Left kidney (tissue), 8 donors: ENCODE measurements around the gene SLCO1A2. TPM values are rescaled to one million over a fixed set of nuclear protein-coding genes. Genes with fewer than 3 reads are reported as not detected.
"Not testable (repeated sequence)": the region's sequence is repeated elsewhere in the genome, so short reads cannot be mapped to it uniquely, and the experiment has no call there.

ENCODE experiments used
- DNase-seq: peaks from one replicate; pipeline ENCODE4 v3.0.0-alpha.2; 2013
- long read RNA-seq, 8 donors: transcript quantifications; one replicate each; lab custom pipeline, GENCODE V29; 2026
- polyA plus RNA-seq: library from polyadenylated mRNA; unstranded; fragments of 120-200 nt; gene quantifications from one replicate; pipeline ENCODE4 v1.2.1, GENCODE V29; 2013; ENCODE audit not compliant: insufficient read length

The SLCO1A2 gene, protein sequence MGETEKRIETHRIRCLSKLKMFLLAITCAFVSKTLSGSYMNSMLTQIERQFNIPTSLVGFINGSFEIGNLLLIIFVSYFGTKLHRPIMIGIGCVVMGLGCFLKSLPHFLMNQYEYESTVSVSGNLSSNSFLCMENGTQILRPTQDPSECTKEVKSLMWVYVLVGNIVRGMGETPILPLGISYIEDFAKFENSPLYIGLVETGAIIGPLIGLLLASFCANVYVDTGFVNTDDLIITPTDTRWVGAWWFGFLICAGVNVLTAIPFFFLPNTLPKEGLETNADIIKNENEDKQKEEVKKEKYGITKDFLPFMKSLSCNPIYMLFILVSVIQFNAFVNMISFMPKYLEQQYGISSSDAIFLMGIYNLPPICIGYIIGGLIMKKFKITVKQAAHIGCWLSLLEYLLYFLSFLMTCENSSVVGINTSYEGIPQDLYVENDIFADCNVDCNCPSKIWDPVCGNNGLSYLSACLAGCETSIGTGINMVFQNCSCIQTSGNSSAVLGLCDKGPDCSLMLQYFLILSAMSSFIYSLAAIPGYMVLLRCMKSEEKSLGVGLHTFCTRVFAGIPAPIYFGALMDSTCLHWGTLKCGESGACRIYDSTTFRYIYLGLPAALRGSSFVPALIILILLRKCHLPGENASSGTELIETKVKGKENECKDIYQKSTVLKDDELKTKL
- 0.32 TPM for polyA plus RNA-seq
- long read RNA-seq, donor 1, result 0 reads
- long read RNA-seq, donor 2, result 0 reads
- long read RNA-seq, donor 3, result 0 reads
- long read RNA-seq, donor 4, result 0 reads
- long read RNA-seq, donor 5, result 0 reads
- long read RNA-seq, donor 6, result 0 reads
- long read RNA-seq, donor 7, result 0 reads
- long read RNA-seq, donor 8, result 0 reads

DNA sequence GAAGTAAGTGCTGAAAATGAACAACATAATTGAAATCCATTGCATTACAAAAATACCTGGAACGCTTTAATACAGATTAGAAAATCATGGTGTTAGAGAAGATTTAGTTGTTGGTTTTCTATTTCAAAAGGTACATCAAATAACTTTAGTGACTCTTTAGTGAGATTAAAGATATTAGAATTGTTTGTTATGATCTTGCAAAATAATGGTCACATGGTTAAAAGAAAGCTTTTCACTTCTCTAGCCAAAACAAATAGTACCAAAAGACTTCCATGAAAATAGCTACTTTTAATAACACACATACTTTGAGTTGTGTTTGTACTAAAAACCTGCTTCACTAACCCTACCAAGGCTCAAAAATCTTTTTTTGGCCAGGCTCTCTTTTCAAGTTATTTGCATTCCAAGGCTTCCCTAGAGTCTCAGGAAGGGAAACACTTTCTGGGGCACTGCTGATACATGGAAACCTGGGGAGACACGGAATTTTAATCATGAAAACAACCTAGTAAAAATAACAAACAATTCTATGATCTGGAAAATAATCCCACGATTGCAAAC is at the start of gene SLCO1A2:
Gene SLCO1A2 (minus strand): TSS at position 147 of the 555 bp plus-strand sequence. CDS start 270 bp downstream, outside the sequence.
- DNase-seq, result no peak

DNA sequence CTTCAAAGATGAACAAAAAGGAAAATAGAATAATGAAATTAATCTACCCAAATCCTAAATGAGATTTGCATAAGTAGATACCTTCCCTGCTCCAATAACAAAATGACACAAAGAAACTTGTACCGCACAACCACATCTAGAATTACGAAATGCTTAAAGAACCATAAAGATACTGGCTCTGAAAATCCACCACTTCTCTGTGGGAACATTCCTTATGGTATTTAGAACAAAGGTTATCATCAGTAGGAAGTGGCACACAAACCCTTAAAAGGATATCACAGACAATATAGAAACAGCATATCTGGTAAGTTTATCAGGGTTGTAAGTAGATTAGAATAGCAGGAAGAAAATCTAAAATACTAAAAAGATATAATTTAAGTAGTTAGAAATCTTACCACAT is 49.5 kb upstream of the SLCO1A2 start:
- DNase-seq, result no peak

- DNase-seq, result not testable (repeated sequence)
Observed at GRCh38 chr12:21381320-21381719, 46.6 kb upstream of the SLCO1A2 start.

GRCh38 chr12:21379218-21379617 is 44.5 kb upstream of the SLCO1A2 start:
- no peak for DNase-seq

DNA sequence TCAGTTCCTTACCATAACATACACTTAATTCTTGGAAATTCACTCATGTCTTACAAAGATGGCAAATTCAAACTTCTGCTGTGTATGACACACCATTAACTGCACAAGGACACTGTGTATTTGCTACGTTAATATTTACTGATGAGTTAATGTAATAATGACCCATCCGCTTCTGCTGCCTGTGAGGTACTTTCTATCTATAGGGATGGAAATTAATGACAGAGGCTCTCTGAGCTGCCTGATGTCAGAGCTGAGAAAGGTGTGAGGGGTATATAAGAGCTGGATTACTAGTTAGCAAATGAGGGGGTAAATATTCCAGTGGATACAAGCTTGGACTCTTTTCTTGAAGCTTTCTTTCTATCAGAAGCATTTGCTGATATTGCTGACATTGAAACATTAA is 37.9 kb upstream of the SLCO1A2 start, which contains the start of gene IAPP:
Gene IAPP (plus strand): TSS at position 301 of the 400 bp plus-strand sequence. CDS start 450 bp downstream, outside the sequence.
- no peak for DNase-seq

GRCh38 chr12:21370845-21371449 is 36.2 kb upstream of the SLCO1A2 start:
- DNase-seq, result no peak

DNA sequence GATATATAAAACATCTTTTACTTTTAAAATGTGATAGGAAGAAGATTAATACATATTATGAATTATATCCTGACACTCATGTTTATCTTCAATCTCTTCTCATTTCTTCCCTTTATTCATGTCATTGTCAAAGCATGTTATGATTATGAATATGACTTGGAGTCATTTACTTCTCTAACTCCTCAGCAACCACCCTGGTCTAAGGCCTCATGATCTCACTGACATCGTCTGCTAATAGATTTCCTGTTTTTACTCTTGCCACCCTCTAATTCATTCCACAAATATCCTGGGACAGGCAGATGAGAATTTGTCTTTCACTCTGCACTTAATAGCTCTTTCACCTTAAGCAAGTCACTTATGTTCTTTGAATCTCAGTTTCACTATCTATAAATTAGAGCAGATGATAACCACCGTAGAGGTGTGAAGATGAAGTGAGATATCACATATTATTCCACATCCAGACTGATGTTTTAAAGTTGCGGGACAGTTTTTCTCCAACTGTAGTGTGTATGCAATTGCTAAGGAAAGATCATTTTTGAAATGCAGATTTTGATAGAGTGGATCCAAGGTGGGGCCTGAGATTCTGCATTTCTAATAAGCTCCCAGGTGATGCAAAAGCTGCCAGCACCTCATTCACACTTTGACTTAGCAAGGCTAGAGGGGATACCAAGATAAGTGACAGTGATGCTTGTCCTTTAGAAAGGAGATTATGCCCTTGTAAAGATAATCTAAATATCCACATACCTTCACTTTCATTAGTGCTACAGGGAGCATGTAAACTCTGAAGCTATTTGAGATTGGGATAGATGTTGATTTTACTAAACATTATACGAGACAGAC is 34.6 kb upstream of the SLCO1A2 start:
- DNase-seq, result no peak

DNA sequence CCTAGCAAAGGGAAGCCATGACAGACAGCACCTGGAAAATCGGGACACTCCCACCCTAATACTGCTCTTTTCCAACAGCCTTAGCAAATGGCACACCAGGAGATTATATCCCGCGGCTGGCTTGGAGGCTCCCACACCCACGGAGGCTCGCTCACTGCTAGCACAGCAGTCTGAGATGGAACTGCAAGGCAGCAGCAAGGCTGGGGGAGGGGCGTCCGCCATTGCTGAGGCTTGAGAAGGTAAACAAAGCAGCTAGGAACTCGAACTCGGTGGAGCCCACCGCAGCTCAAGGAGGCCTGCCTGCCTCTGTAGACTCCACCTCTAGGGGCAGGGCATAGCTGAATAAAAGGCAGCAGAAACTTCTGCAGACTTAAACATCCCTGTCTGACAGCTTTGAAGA is 25.9 kb upstream of the SLCO1A2 start:
- not testable (repeated sequence) for DNase-seq

GRCh38 chr12:21354641-21355040 is 19.9 kb upstream of the SLCO1A2 start:
- no peak for DNase-seq

DNA sequence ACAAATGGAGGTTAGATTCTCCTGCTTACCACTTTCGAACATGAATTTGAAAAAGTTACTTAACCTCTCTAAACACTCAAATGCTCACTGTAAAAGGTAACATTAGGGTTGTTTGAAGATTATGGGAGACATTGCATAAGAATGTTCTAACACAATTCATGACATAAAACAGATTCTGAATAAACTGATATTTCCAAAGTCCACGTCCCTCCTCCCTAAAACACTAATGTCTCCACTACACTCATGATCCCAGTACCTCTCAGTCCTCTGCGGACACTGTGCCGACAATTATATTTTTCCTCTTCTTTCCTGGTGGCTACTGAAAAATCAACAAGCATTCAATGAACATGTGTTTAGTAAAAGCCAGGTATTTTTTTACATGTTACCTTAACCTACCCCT is 19.2 kb upstream of the SLCO1A2 start:
- no peak for DNase-seq

DNA sequence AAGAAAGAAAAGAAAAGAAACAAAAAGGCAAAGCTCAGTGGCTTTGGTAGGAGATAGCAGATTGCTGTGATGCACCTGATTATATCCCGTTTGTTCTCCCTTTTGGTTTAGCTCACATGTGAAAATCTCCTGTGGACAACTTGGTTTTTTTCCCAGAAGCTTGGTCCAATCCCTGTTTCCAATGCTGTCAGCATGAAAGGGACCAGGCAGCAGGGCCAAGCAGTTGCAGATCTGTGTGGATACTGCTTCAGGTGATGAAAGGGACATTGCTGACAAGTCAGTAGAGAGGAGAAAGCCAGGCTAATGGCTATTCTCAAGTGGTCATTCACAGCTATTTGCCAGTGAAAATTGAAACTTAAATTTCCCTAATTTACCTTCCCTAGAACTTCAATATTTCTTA is 18.8 kb upstream of the SLCO1A2 start:
- DNase-seq, result no peak

DNA sequence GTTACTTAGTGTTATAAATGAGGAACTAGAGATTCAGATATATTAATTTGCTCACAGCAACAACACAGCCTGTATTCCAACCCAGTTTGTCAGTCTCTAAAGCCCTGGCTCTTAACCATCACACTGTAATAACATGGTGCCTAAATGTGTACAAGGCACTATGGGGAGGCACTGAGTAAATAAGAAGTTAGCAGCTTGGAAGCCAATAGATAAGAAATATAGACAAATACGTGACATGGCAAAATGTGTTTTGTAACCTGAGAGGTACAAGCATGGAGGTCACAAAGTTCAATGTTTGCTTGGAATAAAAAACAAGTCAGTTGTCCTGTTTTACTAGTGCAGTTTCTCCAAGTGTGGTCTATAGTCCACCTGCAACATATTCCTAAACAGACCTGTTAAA is 16.3 kb upstream of the SLCO1A2 start:
- no peak for DNase-seq

GRCh38 chr12:21346542-21347205 is 12.0 kb upstream of the SLCO1A2 start:
- DNase-seq, result no peak

DNA sequence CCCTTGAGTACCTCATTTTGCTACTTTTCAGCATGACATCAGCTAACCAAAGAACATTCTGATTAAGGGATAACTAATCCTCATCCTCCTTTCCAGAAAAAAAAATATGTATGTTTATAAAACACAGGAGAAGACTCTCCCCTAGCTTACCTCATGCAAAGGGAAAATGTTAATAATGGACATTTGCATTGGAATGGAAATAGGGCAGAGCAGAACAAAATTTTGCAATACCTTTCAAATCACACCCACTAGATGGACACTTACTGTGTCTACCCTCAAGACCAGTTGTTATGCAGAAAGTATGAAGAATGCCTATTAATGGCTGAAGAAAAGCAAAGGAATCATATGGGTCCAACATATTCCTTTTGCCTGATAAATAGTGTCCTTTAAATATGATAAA is 8.9 kb upstream of the SLCO1A2 start:
- no peak for DNase-seq

DNA sequence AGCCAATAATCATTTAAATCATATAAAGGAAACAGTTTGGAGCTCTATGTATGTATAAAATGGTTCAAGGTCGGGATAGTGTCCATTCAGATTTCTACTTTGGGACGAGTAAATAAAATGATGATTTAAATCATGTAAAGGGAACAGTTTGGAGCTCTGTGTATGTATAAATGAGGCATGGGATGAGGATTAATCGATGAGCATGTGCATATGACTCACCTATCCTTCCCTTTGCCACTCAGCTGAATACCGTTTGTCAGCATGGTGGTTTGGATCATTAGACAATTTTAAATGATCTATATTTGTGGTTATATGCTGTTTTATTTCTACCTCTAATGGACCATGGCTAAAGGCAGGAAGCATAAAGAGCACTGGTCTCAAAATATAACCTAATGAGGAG is 7.1 kb upstream of the SLCO1A2 start:
- no peak for DNase-seq

- no peak for DNase-seq
Observed at GRCh38 chr12:21340403-21340802, 5.7 kb upstream of the SLCO1A2 start.

DNA sequence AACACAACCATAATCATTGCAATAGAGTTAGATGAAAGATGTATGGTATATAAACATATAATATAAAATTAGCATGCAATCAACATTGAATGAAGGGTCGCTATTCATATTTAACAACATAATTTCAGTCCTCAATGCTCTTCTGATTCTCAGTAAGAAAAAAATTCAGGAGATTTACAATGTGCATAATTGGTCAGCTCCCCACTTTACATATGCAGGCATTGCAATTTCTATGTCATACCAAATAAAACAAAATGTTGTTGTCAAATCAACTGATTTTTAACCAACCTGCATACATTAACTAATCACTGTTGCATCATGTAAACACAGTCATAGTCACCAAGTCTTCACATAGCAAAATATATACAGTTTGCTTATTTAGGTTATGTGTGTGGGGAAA is 5.2 kb upstream of the SLCO1A2 start:
- DNase-seq, result no peak

GRCh38 chr12:21337959-21338744 is 3.4 kb upstream of the SLCO1A2 start:
- DNase-seq, result no peak

GRCh38 chr12:21337453-21337852 is 2.7 kb upstream of the SLCO1A2 start:
- no peak for DNase-seq

GRCh38 chr12:21336656-21337055 is 1.9 kb upstream of the SLCO1A2 start:
- no peak for DNase-seq
